NCI-H2029 treated with DMSO at 0.1 percent for 48 hours (cell line): Measurements from ENCODE around the gene THOC2.
"Not testable (repeated sequence)": the region's sequence is repeated elsewhere in the genome, so short reads cannot be mapped to it uniquely, and the experiment has no call there.

Experiments used
- DNase-seq: peaks from one replicate; lab custom pipeline; 2025; lab: John Stamatoyannopoulos, UW

Gene THOC2

DNA sequence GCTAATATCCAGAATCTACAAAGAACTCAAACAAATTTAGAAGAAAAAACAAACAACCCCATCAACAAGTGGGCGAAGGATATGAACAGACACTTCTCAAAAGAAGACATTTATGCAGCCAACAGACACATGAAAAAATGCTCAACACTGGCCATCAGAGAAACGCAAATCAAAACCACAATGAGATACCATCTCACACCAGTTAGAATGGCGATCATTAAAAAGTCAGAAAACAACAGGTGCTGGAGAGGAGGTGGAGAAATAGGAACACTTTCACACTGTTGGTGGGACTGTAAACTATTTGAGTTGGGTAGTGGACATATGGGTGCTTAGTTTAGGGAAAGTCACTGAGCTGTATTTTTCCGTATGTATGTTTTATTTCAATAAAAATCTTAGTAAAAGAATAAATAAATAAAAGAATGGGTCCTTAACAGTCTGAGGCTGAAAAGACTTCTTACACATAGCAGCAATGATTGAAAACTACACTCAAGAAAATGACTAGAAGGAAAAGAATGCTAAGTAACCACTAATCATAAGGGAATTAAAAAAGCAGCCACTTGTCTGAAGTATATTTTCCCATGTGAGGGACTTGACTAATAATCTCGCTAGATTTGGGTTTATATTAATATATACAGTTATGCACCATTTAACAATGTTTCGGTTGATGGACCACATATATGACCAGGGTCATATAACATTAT lies 68.2 kb downstream of the THOC2 start:
- not testable (repeated sequence) for DNase-seq

GRCh38 chrX:123663720-123664119 lies 69.1 kb downstream of the THOC2 start:
- not testable (repeated sequence) for DNase-seq

GRCh38 chrX:123656507-123656906 lies 76.3 kb downstream of the THOC2 start:
- not testable (repeated sequence) for DNase-seq

DNA sequence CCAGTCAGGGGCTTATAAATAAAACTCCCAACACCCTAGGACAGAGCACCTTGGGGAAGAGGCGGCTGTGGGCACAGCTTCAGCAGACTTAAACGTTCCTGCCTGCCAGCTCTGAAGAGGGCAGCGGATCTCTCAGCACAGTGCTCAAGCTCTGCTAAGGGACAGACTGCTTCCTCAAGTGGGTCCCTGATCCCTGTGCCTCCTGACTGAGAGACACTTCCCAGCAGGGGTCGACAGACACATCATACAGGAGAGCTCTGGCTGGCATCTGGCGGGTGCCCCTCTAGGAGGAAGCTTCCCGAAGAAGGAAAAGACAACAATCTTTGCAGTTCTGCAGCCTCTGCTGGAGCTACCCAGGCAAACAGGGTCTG lies 84.1 kb downstream of the THOC2 start:
- not testable (repeated sequence) for DNase-seq

DNA sequence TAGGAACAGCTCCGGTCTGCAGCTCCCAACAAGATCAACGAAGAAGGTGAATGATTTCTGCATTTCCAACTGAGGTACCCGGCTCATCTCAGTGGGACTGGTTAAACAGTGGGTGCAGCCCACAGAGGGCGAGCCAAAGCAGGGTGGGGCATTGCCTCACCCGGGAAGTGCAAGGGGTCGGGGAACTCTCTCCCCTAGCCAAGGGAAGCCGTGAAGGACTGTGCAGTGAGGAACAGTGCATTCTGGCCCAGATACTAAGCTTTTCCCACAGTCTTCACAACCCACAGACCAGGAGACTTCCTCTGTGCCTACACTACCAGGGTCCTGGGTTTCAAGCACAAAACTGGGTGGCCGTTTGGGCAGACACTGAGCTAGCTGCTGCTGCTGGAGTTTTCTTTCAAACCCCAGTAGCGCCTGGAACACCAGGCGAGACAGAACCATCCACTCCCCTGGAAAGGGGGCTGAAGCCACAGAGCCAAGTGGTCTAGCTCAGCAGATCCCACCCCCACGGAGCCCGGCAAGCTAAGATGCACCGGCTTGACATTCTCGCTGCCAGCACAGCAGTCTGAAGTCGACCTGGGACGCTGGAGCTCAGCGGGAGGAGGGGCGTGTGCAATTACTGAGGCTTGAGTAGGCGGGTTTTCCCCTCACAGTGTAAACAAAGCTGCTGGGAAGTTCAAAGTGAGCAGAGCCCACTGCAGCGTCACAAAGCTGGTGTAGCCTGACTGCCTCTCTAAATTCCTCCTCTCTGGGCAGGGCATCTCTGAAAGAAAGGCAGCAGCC lies 84.6 kb downstream of the THOC2 start:
- no peak for DNase-seq

- no peak for DNase-seq
Observed at GRCh38 chrX:123647244-123647643, 85.6 kb downstream of the THOC2 start.

DNA sequence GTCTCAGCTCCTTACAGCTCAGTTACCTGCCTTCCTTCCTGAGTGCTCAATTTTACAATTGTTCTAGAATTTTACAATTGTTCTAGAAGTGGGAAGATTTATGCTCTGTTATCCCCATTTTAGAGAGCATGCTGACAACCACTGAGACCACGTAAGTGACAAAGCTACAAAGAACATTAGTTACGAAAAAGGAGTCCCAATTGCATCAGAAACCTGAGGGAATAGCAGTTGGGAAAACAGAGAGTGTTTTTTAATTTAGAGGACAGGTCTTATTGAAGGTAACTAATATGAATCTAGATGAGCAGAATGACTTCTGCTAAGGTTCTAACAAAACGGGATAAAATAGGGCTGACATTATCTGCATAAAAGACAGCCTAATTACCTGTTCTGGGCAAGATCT lies 103.3 kb downstream of the THOC2 start:
- DNase-seq = no peak

GRCh38 chrX:123626962-123627361 lies 105.9 kb downstream of the THOC2 start:
- no peak for DNase-seq

DNA sequence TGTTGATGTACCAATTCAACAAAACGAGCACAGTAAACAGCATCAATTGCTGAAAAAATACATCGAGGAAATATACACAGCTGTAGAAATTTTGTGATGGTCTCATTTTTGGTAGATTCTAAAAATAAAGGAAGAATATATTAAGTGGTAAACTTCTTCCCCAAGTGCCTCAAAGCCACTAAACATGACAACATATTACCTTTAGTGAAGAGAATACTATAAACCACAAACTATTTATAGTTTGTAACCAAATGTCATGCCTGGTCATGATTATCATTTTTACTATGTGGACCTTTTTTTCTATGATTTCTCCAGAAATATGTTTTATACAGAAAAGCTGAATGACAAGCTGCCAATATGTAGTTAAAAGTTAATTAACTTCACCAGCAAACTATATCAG lies 106.9 kb downstream of the THOC2 start:
- no peak for DNase-seq

DNA sequence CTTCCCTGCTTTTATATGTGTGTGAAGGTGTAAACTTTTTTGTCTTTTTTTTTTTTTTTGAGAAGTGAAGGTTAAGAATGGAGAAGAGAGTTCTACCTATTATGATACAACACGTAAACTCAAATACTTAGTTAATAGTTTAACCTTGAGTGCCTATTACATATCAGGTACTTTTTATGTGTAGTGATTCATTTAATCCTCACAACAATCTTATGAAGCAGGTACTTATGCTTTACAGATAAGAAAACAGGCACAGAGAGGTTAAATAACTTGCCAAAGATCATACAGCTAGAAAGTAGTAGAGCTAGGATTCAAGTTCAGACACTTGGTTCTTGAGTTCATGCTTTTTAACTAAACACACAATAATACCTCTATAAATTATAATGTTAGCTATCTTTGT lies 107.4 kb downstream of the THOC2 start:
- DNase-seq = no peak

DNA sequence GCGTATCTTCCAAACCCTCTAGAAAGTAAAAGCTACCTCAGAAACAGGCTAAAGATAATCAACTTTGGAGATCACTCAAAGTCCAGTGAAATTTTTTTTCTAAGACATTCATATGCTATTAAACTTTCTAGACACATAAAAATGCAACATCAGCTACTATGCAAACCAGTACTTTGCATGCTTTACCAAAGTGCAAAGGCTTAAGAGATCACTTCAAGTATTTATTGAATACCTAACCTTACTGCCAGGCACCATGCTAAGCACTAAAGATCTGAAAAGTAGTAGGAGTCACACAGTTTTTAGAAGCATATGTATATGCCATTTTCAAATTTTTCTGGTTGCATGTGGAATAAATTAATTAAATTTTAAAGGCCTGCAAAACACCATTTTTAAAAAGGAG lies 115.8 kb downstream of the THOC2 start:
- no peak for DNase-seq

DNA sequence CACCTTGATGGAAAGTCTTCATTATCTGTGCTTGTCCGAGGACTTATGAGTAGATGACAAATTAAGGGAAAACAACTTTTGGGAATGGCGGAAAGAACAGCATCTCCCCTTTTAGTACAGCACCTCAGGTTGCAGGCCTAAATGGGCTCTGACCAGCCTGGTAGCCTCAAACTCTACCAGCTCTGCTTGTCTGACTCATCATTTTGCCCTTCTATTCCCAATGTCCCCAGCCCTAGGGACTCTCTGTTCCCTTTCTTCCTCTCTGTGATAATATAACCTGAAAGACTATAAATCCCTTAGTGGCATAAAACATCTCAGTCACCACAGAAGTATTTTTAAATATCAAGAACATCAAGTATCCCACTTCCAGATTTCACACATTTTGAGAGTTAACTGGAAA lies 121.9 kb downstream of the THOC2 start:
- no peak for DNase-seq

DNA sequence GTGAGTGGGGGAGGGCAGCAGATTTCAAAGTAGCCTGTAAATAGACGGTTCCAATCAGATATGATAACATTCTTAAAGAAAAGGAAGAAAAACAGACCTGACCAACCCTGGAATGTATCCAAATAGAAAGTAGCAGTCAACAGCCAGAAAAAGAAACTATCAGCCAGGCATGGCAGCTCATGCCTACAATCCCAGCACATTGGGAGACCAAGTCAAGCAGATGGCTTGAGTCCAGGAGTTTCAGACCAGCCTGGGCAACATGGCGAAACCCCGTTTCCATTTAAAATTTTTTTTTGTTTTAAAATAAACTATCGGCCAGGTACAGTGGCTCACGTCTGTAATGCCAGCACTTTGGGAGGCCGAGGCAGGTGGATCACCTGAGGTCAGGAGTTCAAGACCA lies 125.0 kb downstream of the THOC2 start:
- DNase-seq = no peak

DNA sequence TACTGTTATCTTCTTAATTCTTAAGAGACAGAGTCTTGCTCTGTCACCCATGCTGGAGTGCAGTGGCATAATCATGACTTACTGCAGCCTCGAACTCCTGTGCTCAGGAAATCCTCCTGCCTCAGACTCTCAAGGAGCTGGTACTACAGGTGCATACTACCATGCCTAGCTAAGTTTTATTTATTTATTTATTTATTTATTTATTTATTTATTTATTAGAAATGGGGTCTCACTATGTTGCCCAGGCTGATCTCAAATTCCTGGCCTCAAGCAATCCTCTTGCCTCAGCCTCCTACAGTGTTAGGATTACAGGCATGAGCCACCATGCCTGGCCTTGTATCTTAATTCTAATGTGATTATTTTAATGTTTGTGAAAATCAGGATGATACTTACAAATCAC lies 125.6 kb downstream of the THOC2 start:
- DNase-seq = no peak

GRCh38 chrX:123603491-123603890 lies 129.4 kb downstream of the THOC2 start:
- DNase-seq = no peak

- no peak for DNase-seq
Observed at GRCh38 chrX:123601437-123601836, 131.4 kb downstream of the THOC2 start.

DNA sequence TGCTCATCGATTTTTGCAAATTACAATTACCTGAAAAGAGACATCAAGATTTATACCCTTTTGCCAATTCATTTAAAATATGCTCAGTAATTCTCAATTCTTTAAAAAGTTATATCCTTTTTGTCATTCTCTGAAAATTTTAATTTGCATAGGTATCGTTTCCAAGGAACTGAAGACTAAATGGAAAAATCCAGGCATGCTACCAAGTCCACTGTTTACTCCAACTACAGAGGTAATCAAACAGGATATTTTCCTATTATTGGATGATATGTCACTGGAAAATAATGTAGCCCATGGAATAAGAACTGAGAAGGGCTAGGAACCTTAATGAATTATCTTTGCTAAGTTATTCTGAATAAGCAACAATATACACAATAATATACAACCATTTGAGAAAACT lies 132.7 kb downstream of the THOC2 start:
- DNase-seq = no peak

- DNase-seq = no peak
Observed at GRCh38 chrX:123590842-123591486, 141.9 kb downstream of the THOC2 start.

DNA sequence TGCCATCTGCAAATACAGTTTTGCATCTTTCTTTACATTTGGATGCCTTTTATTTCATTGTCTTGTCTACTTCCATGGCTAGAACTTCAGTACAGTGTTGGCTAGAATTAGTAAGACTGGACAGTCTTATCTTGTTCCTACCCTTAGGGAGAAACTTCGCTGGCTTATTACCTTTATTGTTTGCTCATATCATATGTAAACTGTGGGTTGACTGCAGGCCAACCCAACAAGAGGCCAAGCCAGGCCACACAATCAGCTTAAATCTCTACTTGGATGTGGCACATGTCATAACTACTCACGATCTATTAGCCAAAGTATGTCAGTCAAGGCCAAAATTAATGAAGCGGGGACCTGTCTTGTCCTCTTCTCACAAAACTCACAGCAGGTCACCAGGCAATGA lies 144.1 kb downstream of the THOC2 start:
- DNase-seq = no peak

- no peak for DNase-seq
Observed at GRCh38 chrX:123581586-123581985, 151.3 kb downstream of the THOC2 start.

- DNase-seq = no peak
Observed at GRCh38 chrX:123580792-123581191, 152.1 kb downstream of the THOC2 start.

DNA sequence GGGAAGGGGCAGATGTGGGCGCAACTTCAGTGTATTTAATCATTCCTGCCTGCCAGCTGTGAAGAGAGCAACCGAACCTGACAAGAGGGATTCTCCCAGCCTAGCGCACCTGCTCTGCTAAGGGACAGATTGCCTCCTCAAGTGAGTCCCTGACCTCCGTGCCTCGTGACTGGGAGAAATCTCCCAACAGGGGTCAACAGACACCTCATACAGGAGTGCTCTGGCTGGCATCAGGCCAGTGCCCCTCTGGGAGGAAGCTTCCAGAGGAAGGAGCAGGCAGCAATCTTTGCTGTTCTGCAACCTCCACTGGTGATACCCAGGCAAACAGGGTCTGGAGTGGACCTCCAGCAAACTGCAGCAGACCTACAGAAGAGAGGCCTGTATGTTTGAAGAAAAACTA lies 158.8 kb downstream of the THOC2 start:
- not testable (repeated sequence) for DNase-seq

GRCh38 chrX:123570011-123570590 lies 162.8 kb downstream of the THOC2 start:
- no peak for DNase-seq
